Fibroblast of upper back skin (primary cell): ENCODE data around the gene TMEM167A.
A peak's percentile ranks its signal among the peaks of the same experiment; 100 is the strongest.
"Not testable (repeated sequence)": the region's sequence is repeated elsewhere in the genome, so short reads cannot be mapped to it uniquely, and the experiment has no call there.

Experiments
- DNase-seq: peaks from one replicate; pipeline ENCODE4 v3.0.0-alpha.2; 2013

TMEM167A gene

GRCh38 chr5:83085106-83085505, 7.9 kb upstream of the TMEM167A start:
- DNase-seq, result no peak

DNA sequence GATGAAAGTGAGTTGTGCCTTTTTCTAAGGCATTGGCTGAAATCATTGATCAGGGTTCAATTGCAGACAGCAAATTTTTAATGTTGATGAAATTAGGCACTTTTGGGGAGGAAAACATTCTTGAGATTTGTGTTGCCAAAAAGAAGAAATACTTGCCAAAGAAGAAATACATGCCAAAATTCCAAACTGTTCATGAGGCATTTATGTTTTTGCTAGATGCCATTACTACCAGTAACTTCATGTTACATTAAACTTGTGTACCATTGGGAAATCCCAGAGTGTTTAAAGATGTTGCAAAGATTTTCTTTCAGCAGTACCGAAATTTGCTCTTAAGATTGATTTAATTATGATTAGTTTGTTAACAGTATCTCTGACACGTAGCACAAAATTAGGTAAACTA, 7.1 kb upstream of the TMEM167A start:
- no peak for DNase-seq

GRCh38 chr5:83082750-83083149, 5.6 kb upstream of the TMEM167A start:
- no peak for DNase-seq

DNA sequence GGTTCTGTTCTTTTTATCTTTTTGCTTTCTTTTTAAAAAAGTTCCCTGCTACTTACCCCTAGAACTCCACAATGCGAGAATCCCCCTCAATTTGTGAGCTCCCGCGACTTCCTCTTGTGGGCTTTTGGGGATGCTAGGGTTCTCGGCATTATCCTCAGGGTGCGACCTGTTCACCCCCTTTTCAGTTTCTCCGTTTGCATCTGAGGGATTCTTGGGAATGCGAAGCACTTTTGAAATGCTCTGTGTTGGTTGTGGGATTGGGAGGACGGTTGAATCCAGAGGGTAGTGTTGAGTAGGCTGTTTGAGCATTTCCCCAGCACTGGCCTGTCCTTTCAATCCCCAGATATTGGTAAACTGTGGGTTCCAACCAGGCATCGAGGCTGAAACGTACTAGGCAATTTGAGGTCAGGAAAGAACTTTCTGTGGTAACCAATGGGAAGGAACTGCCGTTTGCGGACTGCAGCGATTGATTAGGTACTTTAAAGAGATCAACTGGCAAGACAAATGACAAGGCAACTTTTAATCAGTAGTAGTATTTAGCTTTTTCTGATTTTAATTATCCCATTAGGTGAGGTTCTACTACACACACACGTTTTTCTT, 568 bp upstream of the TMEM167A start:
- DNase-seq, result peak; percentile 35

DNA sequence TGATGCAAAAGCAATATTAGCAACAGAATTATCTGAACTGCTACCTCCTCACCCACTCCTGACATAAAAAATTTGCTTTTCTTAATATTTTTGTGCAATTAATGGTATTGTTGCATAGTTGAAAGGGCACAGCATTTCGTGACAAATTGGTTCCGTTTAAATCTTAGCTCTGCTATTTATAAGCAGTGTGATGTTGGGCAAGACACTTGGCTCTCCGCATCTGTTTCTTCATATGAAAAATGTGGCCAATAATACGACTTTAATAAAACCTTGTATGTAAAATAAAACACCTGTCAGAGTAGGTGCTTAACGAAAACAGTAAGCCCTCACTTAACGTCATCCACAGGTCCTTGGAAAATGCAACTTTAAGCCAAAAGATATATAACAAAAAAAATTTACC, 4.2 kb downstream of the TMEM167A start:
- DNase-seq, result no peak

- no peak for DNase-seq
Observed at GRCh38 chr5:83071286-83072051, 5.7 kb downstream of the TMEM167A start.

DNA sequence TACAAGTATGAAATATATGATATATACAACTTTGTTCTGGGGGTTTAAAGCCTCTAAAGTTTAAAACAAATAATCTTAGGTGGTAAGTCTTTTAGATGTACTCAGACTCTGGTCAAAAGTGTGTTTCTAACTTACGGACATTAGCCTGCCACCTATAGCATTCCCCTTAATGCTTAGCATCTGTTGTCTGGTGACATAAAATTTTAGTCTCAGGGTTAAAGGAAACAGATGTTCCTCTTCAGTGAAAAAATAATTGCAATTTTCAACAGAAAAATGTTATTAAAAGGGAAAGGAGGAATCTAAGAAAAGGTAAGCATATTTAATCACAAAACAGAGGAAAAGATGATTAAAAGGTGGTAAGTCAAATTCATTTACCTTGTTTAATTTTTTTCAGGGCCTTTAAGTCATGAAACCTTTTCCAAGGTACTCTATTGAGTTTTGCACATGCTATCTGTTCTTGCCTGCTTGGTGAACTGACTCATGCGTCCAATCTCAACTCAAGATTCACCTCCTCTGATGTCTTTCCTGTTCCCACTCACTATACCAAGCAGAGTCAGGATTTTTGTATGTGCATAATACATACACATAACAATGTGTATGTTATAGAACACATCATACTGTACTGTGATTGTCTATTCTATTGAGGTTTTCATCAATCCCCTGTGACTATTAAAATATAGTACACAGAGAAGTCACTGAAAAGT, 7.9 kb downstream of the TMEM167A start:
- no peak for DNase-seq

DNA sequence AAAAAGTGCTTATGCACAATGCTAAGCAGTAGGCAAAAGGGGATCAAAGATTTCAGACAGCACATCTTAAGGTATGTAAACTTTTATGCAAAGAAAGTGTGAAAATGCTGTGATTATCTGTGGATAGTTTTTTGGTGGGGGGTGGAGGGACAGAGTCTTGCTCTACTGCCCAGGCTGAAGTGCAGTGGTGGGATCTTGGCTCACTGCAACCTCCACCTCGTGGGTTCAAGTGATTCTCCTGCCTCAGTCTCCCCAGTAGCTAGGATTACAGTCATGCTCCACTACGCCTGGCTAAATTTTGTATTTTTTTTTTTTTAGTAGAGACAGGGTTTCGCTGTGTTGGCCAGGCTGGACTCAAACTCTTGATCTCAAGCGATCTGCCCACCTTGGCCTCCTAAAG, 9.8 kb downstream of the TMEM167A start:
- DNase-seq, result not testable (repeated sequence)

GRCh38 chr5:83066548-83067110, 10.6 kb downstream of the TMEM167A start:
- no peak for DNase-seq

GRCh38 chr5:83059341-83059740, 17.9 kb downstream of the TMEM167A start:
- no peak for DNase-seq

- no peak for DNase-seq
Observed at GRCh38 chr5:83058726-83059125, 18.5 kb downstream of the TMEM167A start.

DNA sequence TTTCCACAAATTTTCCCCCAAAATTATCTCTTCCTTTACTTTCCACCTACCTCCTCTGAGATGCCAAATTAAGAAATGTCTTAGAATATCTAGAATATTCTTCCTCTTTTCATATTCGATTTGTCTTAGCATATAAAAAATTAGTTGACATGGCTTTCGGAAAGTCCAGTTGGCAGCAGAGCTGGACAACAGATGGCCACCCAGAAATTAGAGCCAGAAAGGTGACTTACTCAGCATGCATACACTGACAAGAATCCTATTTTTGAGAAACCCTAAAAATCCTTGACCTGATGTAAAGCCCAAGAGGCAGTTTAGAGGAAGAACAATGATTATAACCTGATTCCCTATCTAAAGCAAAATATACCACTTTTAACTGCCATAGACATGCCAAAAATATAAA, 22.0 kb downstream of the TMEM167A start:
- DNase-seq, result no peak

GRCh38 chr5:83050723-83051340, 26.4 kb downstream of the TMEM167A start:
- DNase-seq, result no peak

GRCh38 chr5:83049370-83049885, 27.8 kb downstream of the TMEM167A start:
- no peak for DNase-seq

DNA sequence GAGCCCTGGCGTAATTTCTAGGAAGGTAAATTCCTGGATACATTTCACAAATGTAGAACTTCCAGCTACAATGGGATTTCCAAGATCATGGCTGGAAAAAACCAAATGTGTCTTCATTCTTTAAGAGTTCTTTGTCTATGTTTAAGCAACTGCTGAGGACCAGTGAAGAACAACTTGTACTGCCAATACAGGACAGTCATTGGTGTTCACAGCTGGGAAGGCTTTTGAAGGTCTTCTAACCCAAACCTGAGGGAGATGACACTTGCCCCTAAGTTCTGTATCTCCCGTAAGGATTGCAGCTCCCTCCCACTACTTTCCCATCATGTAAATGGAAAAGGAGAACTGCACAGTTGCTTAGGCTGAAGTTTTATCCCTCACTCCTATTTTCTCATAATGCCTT, 28.4 kb downstream of the TMEM167A start:
- DNase-seq, result no peak

DNA sequence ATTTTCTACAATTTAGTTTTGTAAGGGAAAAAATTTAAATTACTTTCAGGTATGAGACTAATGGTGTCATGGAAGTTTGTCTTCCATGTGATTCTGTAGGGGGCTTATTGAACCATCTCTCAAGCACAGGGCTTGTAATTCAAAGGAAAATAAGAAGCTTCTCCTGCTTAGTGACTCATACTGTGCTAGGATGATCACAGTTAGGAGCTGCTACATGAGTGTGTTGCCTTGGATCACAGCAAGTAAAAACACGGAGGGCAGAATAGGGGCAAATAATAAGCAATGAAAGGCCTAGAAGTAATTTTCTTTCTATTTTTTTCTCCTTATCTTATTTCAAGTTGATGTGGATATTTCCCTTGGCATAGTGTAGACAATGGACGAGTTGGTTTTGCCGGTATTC, 28.9 kb downstream of the TMEM167A start:
- no peak for DNase-seq

DNA sequence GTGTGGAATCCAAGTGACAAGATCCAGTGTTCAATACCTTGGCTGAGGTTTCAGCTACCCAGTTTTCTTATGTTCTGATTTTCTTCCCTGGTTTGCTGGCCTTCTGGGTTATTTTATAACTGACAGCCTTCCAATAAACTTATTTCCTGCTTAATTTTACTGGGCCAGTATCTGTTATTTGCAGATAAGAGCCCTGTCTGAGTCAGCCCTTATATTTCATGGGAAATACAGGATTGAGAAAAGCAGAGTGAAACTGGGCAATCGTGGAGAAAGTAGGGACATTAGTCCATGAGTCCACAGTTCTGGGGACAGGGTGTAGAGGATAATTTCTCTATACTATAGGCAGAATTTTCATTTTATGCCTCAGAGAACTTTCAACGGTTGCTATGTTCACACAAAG, 32.3 kb downstream of the TMEM167A start:
- DNase-seq, result no peak

DNA sequence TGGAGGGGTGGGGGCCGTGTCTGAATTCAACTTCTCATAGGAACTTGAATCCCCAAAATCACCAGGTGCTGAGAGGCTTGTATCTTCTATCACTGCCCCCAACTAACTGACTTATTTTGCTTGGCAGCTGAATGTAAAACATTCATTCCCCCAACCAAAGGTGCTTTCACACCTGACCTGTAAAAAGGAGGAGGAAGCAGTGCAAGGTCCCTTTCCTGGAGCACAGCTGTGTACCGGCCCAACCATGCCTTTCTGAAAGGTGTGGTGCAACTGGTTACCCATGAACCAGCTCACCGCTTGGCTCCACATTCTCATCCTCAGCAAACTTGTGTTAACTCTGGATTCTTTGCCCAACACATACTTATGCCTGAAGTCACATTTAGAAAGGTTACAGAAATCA, 34.7 kb downstream of the TMEM167A start:
- no peak for DNase-seq

DNA sequence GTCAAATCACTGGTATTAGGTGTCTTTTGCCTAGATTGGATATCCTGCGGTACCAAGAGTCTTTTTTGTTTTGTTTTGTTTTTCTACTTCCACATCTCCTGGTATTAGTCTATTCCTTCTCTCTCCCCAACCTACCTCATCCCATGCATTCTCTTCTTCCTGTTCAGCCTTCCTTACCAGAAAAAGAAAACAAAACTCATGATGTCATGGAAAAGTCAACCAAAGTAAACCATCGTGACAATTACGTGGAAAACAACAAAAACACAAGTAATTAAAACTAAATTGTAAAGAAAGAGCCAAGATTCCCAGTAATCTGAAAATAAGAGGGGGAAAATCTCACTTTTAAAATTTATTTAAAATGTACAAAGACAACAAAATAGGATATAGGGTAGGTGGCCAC, 38.3 kb downstream of the TMEM167A start:
- no peak for DNase-seq

- no peak for DNase-seq
Observed at GRCh38 chr5:83036991-83037575, 40.1 kb downstream of the TMEM167A start.

DNA sequence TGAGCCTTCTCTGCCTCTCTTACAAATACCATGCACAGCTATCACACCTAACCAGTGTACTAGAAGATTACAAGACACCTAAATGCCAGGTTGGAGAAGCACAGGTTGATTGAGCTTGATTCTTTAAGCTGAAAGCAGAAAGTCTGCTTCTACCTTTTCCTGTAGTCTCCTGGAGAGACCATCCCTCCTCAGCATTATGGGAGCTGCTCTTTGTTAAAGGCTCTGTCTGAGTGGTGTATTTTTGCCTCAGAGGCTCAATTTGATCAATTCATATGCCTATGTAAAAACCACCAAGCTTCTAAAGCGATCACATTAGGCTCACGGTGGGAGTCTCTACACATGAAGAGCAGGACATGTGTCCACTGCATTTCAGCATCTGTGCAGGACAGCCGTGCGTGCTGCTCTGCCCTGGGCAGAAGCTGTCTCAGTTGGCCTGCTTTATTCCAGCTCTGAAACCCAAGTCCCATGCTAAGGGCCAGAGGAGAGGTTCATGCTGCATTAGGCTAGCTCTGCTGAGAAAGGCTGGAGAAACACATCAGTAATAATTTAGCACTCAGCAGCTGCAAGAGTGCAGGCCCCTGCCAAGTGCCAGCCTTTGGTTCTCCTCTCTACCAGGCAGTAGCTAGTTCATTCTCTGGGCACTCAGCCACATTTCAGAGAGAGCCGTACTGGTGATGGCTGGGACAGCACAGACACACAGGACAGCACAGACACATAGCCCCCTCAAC, 41.7 kb downstream of the TMEM167A start:
- DNase-seq, result no peak
